ENCODE measurements around the gene SYCP1. TPM values are rescaled to one million over a fixed set of nuclear protein-coding genes. Genes with fewer than 3 reads are reported as not detected.

SYCP1 gene
- total and polyA plus RNA-seq, 2 donors (not counting 1 experiment from before 2014, with no cell fraction given) = not detected

GRCh38 chr1:115029526-115029925 lies 174.9 kb downstream of the SYCP1 start, which contains the start of gene TSHB:
TSS of gene TSHB (plus strand) at chr1:115029826. CDS start at chr1:115033363, 3,537 bp downstream.
- no peaks in the 10 kb centered on the region for H3K4me1 Mint-ChIP-seq
- POLR2A ChIA-PET = no interaction called here
- Histone ChIP-seq H3K4me1 (ENCODE audit: control insufficient read depth in 2 of 2, insufficient read depth in 2 of 2, low read length in 2 of 2) (no peaks in the 10 kb centered on the region), H2AFZ (ENCODE audit: insufficient read depth, low read depth, low read length, poor library complexity, severe bottlenecking) (no peak within 1 kb of the TSS), H4K20me1 (ENCODE audit: control insufficient read depth, insufficient read depth, low read length, poor library complexity, severe bottlenecking) (no peaks in the 10 kb centered on the region), H3K27me3 (replicated peaks in 1 of 4; ENCODE audit: control extremely low read depth in 1 of 4, control insufficient read depth in 3 of 4, insufficient read depth in 4 of 4, low read length in 3 of 4) (peaks cover 0 to 4% (median 0%) of the 10 kb centered on the region in 4 experiments), H3K27ac (ENCODE audit: low read length in 2 of 2) (no peak within 1 kb of the TSS), H3K4me2 (replicated peaks; ENCODE audit: low read depth, low read length, poor library complexity, severe bottlenecking) (no peak within 1 kb of the TSS), H3K9ac (ENCODE audit: low read length) (no peak within 1 kb of the TSS), H3K36me3 (replicated peaks in 1 of 2; ENCODE audit: control extremely low read depth in 1 of 2, control insufficient read depth in 1 of 2, extremely low read depth in 1 of 2, insufficient read depth in 2 of 2, low read length in 1 of 2) (no peaks in the 10 kb centered on the region), H3K79me2 (ENCODE audit: control insufficient read depth, insufficient read depth, low read length) (no peaks in the 10 kb centered on the region), H3K4me3 (ENCODE audit: control extremely low read depth in 1 of 5, extremely low read depth in 1 of 5, insufficient read depth in 1 of 5, low read depth in 2 of 5, low read length in 4 of 5) (no peak within 1 kb of the TSS), H3K9me3 (ENCODE audit: control extremely low read depth in 1 of 3, control insufficient read depth in 2 of 3, insufficient read depth in 1 of 3, low read length in 2 of 3) (no peaks in the 10 kb centered on the region)
- CTCF ChIA-PET = interaction anchor here (0.7 kb wide), 1 partner anchor 50 kb away, joined by 3 read pairs; no protein-coding TSS in a partner anchor
- H3K27ac Mint-ChIP-seq = no peak within 1 kb of the TSS
- ATAC-seq (ENCODE audit: low read depth) (no peak), DNase-seq (no peak)
- H3K9me3 Mint-ChIP-seq (ENCODE audit: insufficient read depth) = no peaks in the 10 kb centered on the region
- H3K4me3 Mint-ChIP-seq = no peak within 1 kb of the TSS
- H3K27me3 Mint-ChIP-seq = peaks cover 30% of the 10 kb centered on the region
- intact Hi-C loops (cut with micrococcal nuclease) = no loop called here
- no peak for TF ChIP-seq EZH2 (IDR thresholded peaks at IDR 0.05; ENCODE audit: borderline replicate concordance, insufficient read depth, low read depth, low read length, poor library complexity, severe bottlenecking)
- no peak for TF ChIP-seq CTCF (IDR thresholded peaks at IDR 0.05)

- no peak overlapping the region for H3K4me3 Mint-ChIP-seq
- H3K9me3 Mint-ChIP-seq (ENCODE audit: insufficient read depth) = no peaks in the 10 kb centered on the region
- TF ChIP-seq CTCF (IDR thresholded peaks at IDR 0.05) (no peak), EZH2 (IDR thresholded peaks at IDR 0.05; ENCODE audit: borderline replicate concordance, insufficient read depth, low read depth, low read length, poor library complexity, severe bottlenecking) (no peak)
- no peak overlapping the region for H3K9ac ChIP-seq (ENCODE audit: low read length)
- peaks cover 0 to 4% (median 0%) of the 10 kb centered on the region in 4 experiments for H3K27me3 ChIP-seq (replicated peaks in 1 of 4; ENCODE audit: control extremely low read depth in 1 of 4, control insufficient read depth in 3 of 4, insufficient read depth in 4 of 4, low read length in 3 of 4)
- ATAC-seq (ENCODE audit: low read depth) (no peak), DNase-seq (no peak)
- intact Hi-C loops (cut with micrococcal nuclease) = no loop called here
- no peaks in the 10 kb centered on the region for H3K9me3 ChIP-seq (ENCODE audit: control extremely low read depth in 1 of 3, control insufficient read depth in 2 of 3, insufficient read depth in 1 of 3, low read length in 2 of 3)
- H3K27ac ChIP-seq (ENCODE audit: low read length in 2 of 2) = no peak overlapping the region
- POLR2A ChIA-PET = no interaction called here
- no peaks in the 10 kb centered on the region for H4K20me1 ChIP-seq (ENCODE audit: control insufficient read depth, insufficient read depth, low read length, poor library complexity, severe bottlenecking)
- H3K27ac Mint-ChIP-seq = no peak overlapping the region
- no peaks in the 10 kb centered on the region for H3K79me2 ChIP-seq (ENCODE audit: control insufficient read depth, insufficient read depth, low read length)
- no peaks in the 10 kb centered on the region for H3K4me1 ChIP-seq (ENCODE audit: control insufficient read depth in 2 of 2, insufficient read depth in 2 of 2, low read length in 2 of 2)
- no peaks in the 10 kb centered on the region for H3K4me1 Mint-ChIP-seq
- no peak overlapping the region for H2AFZ ChIP-seq (ENCODE audit: insufficient read depth, low read depth, low read length, poor library complexity, severe bottlenecking)
- no peak overlapping the region for H3K4me3 ChIP-seq (ENCODE audit: control extremely low read depth in 1 of 5, extremely low read depth in 1 of 5, insufficient read depth in 1 of 5, low read depth in 2 of 5, low read length in 4 of 5)
- no peaks in the 10 kb centered on the region for H3K36me3 ChIP-seq (replicated peaks in 1 of 2; ENCODE audit: control extremely low read depth in 1 of 2, control insufficient read depth in 1 of 2, extremely low read depth in 1 of 2, insufficient read depth in 2 of 2, low read length in 1 of 2)
- H3K27me3 Mint-ChIP-seq = peaks cover 30% of the 10 kb centered on the region
- H3K4me2 ChIP-seq (replicated peaks; ENCODE audit: low read depth, low read length, poor library complexity, severe bottlenecking) = no peak overlapping the region
- CTCF ChIA-PET = interaction anchor here (1.7 kb wide), 1 partner anchor 19 kb away, joined by 3 read pairs; no protein-coding TSS in a partner anchor
- no CpG with 5 or more reads among the region's 2 CpGs for WGBS (ENCODE audit: insufficient coverage)
Observed at GRCh38 chr1:115031595-115031994, 176.9 kb downstream of the SYCP1 start.

Data from B cell (primary cell).